ENCODE data around the gene WNT6. TPM values are rescaled to one million over a fixed set of nuclear protein-coding genes. Genes with fewer than 3 reads are reported as not detected.
"Not testable (repeated sequence)": the region's sequence is repeated elsewhere in the genome, so short reads cannot be mapped to it uniquely, and the experiment has no call there.

WNT6 gene
- total RNA-seq, 1 donor from 2014 or later = 118 TPM

DNA sequence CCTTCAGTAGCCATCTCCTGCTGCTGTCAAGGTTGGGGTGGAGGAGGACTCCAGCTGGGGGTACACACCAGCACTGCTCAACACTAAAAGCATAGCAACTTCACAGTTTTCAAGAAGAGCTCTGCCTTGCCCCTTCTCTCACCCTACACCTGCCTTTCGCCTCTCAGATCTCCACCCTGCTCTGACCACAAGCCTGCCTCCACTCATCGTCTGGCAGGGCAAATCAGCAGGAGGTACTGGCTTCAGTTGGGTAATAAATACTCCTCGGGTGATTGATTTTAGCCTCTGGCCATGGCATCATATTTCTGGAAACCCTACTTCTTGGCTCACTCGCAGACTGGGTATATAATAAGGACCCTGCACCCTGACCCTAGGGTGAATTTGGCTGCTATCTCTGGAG lies 24.9 kb upstream of the WNT6 start:
- H3K4me3 Mint-ChIP-seq = no peak overlapping the region
- H3K4me1 Mint-ChIP-seq = peaks cover 7% of the 10 kb centered on the region
- no peak overlapping the region for H3K27ac Mint-ChIP-seq
- peaks cover 15% of the 10 kb centered on the region for H3K9me3 Mint-ChIP-seq
- TF ChIP-seq, protein P1, sequence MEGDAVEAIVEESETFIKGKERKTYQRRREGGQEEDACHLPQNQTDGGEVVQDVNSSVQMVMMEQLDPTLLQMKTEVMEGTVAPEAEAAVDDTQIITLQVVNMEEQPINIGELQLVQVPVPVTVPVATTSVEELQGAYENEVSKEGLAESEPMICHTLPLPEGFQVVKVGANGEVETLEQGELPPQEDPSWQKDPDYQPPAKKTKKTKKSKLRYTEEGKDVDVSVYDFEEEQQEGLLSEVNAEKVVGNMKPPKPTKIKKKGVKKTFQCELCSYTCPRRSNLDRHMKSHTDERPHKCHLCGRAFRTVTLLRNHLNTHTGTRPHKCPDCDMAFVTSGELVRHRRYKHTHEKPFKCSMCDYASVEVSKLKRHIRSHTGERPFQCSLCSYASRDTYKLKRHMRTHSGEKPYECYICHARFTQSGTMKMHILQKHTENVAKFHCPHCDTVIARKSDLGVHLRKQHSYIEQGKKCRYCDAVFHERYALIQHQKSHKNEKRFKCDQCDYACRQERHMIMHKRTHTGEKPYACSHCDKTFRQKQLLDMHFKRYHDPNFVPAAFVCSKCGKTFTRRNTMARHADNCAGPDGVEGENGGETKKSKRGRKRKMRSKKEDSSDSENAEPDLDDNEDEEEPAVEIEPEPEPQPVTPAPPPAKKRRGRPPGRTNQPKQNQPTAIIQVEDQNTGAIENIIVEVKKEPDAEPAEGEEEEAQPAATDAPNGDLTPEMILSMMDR (IDR thresholded peaks at IDR 0.05; ENCODE audit: unreplicated experiment) = no peak
- peaks cover 18% of the 10 kb centered on the region for H3K27me3 Mint-ChIP-seq (ENCODE audit: low read depth)
- H3K36me3 Mint-ChIP-seq = peaks cover 3% of the 10 kb centered on the region
- DNase-seq (ENCODE audit: low spot score in 2 of 2, unreplicated experiment in 2 of 2) = no peak

DNA sequence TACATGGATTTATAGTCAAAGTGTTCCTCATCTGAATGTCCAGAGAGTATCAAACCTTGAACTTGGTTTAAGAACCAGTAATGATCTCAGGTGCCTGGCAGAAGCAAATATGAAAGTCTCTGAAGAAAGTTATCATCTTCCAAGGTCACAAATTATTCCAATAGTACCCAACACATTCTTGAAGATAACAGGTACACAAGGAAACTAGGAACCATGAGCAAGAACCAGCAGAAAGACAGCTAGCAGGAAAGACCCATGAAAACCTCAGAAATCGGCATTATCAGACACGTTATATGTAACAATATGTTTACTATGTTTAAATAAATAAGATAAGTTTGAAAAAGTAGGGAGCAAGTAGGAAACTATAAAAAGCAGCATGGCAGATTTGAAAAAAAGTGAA lies 22.1 kb upstream of the WNT6 start:
- Mint-ChIP-seq H3K36me3 (peaks cover 3% of the 10 kb centered on the region), H3K9me3 (peaks cover 28% of the 10 kb centered on the region), H3K4me1 (peaks cover 7% of the 10 kb centered on the region), H3K4me3 (no peak overlapping the region), H3K27ac (no peak overlapping the region), H3K27me3 (ENCODE audit: low read depth) (peaks cover 17% of the 10 kb centered on the region)
- DNase-seq (ENCODE audit: low spot score in 2 of 2, unreplicated experiment in 2 of 2) = no peak
- TF ChIP-seq, protein P1 (IDR thresholded peaks at IDR 0.05; ENCODE audit: unreplicated experiment) = no peak

GRCh38 chr2:218839430-218839829 lies 20.2 kb upstream of the WNT6 start:
- Mint-ChIP-seq H3K9me3 (peaks cover 38% of the 10 kb centered on the region), H3K4me1 (peaks cover 7% of the 10 kb centered on the region), H3K27ac (no peak overlapping the region), H3K27me3 (ENCODE audit: low read depth) (peaks cover 7% of the 10 kb centered on the region), H3K36me3 (peaks cover 3% of the 10 kb centered on the region), H3K4me3 (no peak overlapping the region)
- no peak for DNase-seq (ENCODE audit: low spot score in 2 of 2, unreplicated experiment in 2 of 2)
- TF ChIP-seq, protein P1 (IDR thresholded peaks at IDR 0.05; ENCODE audit: unreplicated experiment) = no peak

- no peak for DNase-seq (ENCODE audit: low spot score in 2 of 2, unreplicated experiment in 2 of 2)
- TF ChIP-seq, protein P1 (IDR thresholded peaks at IDR 0.05; ENCODE audit: unreplicated experiment) = no peak
- peaks cover 7% of the 10 kb centered on the region for H3K27me3 Mint-ChIP-seq (ENCODE audit: low read depth)
- peaks cover 3% of the 10 kb centered on the region for H3K36me3 Mint-ChIP-seq
- H3K9me3 Mint-ChIP-seq = peaks cover 39% of the 10 kb centered on the region
- no peak overlapping the region for H3K4me3 Mint-ChIP-seq
- H3K27ac Mint-ChIP-seq = no peak overlapping the region
- H3K4me1 Mint-ChIP-seq = peaks cover 2% of the 10 kb centered on the region
Measured at GRCh38 chr2:218839888-218840287, 19.7 kb upstream of the WNT6 start.

DNA sequence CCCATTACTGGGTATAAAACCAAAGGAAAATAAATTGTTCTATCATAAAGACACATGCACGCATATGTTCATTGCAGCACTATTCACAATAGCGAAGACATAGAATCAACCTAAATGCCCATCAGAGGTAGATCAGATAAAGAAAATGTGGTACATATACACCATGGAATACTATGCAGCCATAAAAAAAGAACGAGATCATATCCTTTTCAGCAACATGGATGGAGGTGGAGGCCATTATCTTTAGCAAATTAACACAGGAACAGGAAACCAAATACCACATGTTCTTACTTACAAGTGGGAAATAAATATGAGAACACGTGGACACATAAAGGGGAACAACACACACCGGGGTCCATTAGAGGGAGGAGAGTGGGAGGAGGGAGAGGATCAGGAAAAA lies 15.3 kb upstream of the WNT6 start:
- H3K27me3 Mint-ChIP-seq (ENCODE audit: low read depth); H3K27ac Mint-ChIP-seq; DNase-seq (ENCODE audit: low spot score in 2 of 2, unreplicated experiment in 2 of 2); H3K4me3 Mint-ChIP-seq; H3K4me1 Mint-ChIP-seq; H3K36me3 Mint-ChIP-seq: not testable (repeated sequence)
- H3K9me3 Mint-ChIP-seq = peaks cover 23% of the 10 kb centered on the region

DNA sequence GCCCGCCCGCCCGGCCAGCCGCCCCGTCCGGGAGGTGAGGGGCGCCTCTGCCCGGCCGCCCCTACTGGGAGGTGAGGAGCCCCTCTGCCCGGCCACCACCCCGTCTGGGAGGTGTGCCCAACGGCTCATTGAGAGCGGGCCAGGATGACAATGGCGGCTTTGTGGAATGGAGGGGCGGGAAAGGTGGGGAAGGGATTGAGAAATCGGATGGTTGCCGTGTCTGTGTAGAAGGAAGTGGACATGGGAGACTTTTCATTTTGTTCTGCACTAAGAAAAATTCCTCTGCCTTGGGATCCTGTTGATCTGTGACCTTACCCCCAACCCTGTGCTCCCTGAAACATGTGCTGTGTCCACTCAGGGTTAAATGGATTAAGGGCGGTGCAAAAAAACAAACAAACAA lies 12.6 kb upstream of the WNT6 start:
- Mint-ChIP-seq H3K9me3 (peaks cover 13% of the 10 kb centered on the region), H3K27ac (peak overlapping the region; percentile 56)
- not testable (repeated sequence) for H3K4me3 Mint-ChIP-seq; H3K36me3 Mint-ChIP-seq; H3K4me1 Mint-ChIP-seq; DNase-seq (ENCODE audit: low spot score in 2 of 2, unreplicated experiment in 2 of 2); H3K27me3 Mint-ChIP-seq (ENCODE audit: low read depth)

- no peak for DNase-seq (ENCODE audit: low spot score in 2 of 2, unreplicated experiment in 2 of 2)
- peaks cover 12% of the 10 kb centered on the region for H3K27me3 Mint-ChIP-seq (ENCODE audit: low read depth)
- no peak overlapping the region for H3K27ac Mint-ChIP-seq
- no peaks in the 10 kb centered on the region for H3K9me3 Mint-ChIP-seq
- peaks cover 20% of the 10 kb centered on the region for H3K4me1 Mint-ChIP-seq
- TF ChIP-seq, protein P1 (IDR thresholded peaks at IDR 0.05; ENCODE audit: unreplicated experiment) = no peak
- peaks cover 5% of the 10 kb centered on the region for H3K36me3 Mint-ChIP-seq
- H3K4me3 Mint-ChIP-seq = no peak overlapping the region
Measured at GRCh38 chr2:218849721-218850120, 9.9 kb upstream of the WNT6 start.

Data from mesothelial cell of epicardium (in vitro differentiated cells).